ENCODE measurements around the gene CPSF3.

Gene CPSF3

DNA sequence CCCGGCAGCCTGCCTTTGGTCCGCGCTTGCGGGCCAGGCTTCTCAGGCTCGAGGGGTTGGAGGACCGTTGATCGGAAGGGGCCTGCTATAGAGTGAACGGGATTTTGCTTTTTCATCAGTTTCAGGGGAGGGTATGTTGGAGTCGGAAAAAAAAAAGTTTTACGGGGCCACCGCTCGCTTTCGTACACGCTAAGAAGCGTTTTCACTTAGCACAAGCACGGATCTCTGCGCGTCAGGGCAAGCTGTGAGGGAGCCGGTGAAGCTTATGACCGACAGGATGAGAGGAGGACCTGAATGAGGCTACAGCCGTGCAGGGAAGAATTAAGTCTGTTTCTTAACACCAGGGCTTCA, 443 bp downstream of the CPSF3 start:
- ChIA-PET CTCF (interaction anchor here (0.6 to 0.7 kb wide), 2 partner anchors 231 to 264 kb away, joined by 3 to 6 read pairs; no protein-coding TSS in a partner anchor), POLR2A (interaction anchor here (1.4 kb wide), 1 partner anchor 132 kb away, joined by 6 read pairs; the partner anchor contains the start of gene ADAM17)
- H3K9me3 ChIP-seq (ENCODE audit: control insufficient read depth, insufficient read depth, low read depth, low read length): no peaks in the 10 kb centered on the region
- no peaks in the 10 kb centered on the region for H3K4me1 ChIP-seq (ENCODE audit: control insufficient read depth, insufficient read depth, low read length)
- peak overlapping the region; percentile 59 for H3K27ac ChIP-seq (ENCODE audit: extremely low read depth, low read depth, low read length)
- peaks cover 5 to 13% of the 10 kb centered on the region in 2 experiments; a peak in 2 of 3 replicates for H3K36me3 ChIP-seq (ENCODE audit: control insufficient read depth in 2 of 2, insufficient read depth in 1 of 2, low read length in 2 of 2)
- H3K4me3 ChIP-seq (ENCODE audit: low read depth, low read length): peak overlapping the region; percentile 74
- no peak for TF ChIP-seq ZNF658 (tag by site-specific recombination; IDR thresholded peaks at IDR 0.05)
- TF ChIP-seq ZNF335 (tag by site-specific recombination; conservative IDR thresholded peaks at IDR 0.05): 0 out of 2 replicates have a peak, but pooled peaks have one; percentile 64
- no peak for TF ChIP-seq ZBTB21 (tag by site-specific recombination; IDR thresholded peaks at IDR 0.05)
- TF ChIP-seq ZNF777 (tag by site-specific recombination; IDR thresholded peaks at IDR 0.05; ENCODE audit: borderline replicate concordance): no peak
- no peak for TF ChIP-seq SETDB1 (IDR thresholded peaks at IDR 0.05; ENCODE audit: insufficient read length, low read length)
- TF ChIP-seq, protein P1, sequence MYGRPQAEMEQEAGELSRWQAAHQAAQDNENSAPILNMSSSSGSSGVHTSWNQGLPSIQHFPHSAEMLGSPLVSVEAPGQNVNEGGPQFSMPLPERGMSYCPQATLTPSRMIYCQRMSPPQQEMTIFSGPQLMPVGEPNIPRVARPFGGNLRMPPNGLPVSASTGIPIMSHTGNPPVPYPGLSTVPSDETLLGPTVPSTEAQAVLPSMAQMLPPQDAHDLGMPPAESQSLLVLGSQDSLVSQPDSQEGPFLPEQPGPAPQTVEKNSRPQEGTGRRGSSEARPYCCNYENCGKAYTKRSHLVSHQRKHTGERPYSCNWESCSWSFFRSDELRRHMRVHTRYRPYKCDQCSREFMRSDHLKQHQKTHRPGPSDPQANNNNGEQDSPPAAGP (tag by site-specific recombination; IDR thresholded peaks at IDR 0.05): no peak
- TF ChIP-seq RBAK (tag by site-specific recombination; IDR thresholded peaks at IDR 0.05): no peak
- TF ChIP-seq ZNF2 (tag by site-specific recombination; IDR thresholded peaks at IDR 0.05): no peak; the same call in 1 of the 2 replicates
- no peak for TF ChIP-seq ZBTB8A (tag by site-specific recombination; IDR thresholded peaks at IDR 0.05)
- TF ChIP-seq, protein P2, sequence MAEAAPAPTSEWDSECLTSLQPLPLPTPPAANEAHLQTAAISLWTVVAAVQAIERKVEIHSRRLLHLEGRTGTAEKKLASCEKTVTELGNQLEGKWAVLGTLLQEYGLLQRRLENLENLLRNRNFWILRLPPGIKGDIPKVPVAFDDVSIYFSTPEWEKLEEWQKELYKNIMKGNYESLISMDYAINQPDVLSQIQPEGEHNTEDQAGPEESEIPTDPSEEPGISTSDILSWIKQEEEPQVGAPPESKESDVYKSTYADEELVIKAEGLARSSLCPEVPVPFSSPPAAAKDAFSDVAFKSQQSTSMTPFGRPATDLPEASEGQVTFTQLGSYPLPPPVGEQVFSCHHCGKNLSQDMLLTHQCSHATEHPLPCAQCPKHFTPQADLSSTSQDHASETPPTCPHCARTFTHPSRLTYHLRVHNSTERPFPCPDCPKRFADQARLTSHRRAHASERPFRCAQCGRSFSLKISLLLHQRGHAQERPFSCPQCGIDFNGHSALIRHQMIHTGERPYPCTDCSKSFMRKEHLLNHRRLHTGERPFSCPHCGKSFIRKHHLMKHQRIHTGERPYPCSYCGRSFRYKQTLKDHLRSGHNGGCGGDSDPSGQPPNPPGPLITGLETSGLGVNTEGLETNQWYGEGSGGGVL (tag by site-specific recombination; IDR thresholded peaks at IDR 0.05): no peak
- TF ChIP-seq ZNF24 (tag by site-specific recombination; IDR thresholded peaks at IDR 0.05): no peak
- TF ChIP-seq, protein P3, sequence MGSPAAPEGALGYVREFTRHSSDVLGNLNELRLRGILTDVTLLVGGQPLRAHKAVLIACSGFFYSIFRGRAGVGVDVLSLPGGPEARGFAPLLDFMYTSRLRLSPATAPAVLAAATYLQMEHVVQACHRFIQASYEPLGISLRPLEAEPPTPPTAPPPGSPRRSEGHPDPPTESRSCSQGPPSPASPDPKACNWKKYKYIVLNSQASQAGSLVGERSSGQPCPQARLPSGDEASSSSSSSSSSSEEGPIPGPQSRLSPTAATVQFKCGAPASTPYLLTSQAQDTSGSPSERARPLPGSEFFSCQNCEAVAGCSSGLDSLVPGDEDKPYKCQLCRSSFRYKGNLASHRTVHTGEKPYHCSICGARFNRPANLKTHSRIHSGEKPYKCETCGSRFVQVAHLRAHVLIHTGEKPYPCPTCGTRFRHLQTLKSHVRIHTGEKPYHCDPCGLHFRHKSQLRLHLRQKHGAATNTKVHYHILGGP (tag by site-specific recombination; IDR thresholded peaks at IDR 0.05): no peak
- TF ChIP-seq, protein P4, sequence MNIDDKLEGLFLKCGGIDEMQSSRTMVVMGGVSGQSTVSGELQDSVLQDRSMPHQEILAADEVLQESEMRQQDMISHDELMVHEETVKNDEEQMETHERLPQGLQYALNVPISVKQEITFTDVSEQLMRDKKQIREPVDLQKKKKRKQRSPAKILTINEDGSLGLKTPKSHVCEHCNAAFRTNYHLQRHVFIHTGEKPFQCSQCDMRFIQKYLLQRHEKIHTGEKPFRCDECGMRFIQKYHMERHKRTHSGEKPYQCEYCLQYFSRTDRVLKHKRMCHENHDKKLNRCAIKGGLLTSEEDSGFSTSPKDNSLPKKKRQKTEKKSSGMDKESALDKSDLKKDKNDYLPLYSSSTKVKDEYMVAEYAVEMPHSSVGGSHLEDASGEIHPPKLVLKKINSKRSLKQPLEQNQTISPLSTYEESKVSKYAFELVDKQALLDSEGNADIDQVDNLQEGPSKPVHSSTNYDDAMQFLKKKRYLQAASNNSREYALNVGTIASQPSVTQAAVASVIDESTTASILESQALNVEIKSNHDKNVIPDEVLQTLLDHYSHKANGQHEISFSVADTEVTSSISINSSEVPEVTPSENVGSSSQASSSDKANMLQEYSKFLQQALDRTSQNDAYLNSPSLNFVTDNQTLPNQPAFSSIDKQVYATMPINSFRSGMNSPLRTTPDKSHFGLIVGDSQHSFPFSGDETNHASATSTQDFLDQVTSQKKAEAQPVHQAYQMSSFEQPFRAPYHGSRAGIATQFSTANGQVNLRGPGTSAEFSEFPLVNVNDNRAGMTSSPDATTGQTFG (tag by site-specific recombination; IDR thresholded peaks at IDR 0.05; ENCODE audit: borderline replicate concordance): no peak
- TF ChIP-seq, protein P5, sequence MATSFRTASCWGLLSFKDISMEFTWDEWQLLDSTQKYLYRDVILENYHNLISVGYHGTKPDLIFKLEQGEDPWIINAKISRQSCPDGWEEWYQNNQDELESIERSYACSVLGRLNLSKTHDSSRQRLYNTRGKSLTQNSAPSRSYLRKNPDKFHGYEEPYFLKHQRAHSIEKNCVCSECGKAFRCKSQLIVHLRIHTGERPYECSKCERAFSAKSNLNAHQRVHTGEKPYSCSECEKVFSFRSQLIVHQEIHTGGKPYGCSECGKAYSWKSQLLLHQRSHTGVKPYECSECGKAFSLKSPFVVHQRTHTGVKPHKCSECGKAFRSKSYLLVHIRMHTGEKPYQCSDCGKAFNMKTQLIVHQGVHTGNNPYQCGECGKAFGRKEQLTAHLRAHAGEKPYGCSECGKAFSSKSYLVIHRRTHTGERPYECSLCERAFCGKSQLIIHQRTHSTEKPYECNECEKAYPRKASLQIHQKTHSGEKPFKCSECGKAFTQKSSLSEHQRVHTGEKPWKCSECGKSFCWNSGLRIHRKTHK (tag by site-specific recombination; IDR thresholded peaks at IDR 0.05): no peak
- no peak for TF ChIP-seq ZNF16 (tag by site-specific recombination; IDR thresholded peaks at IDR 0.05; ENCODE audit: low read depth)
- no peak for TF ChIP-seq ZNF311 (tag by site-specific recombination; IDR thresholded peaks at IDR 0.05; ENCODE audit: borderline replicate concordance)
- peak; percentile 16; the same call in 1 of the 2 replicates for TF ChIP-seq ZBTB48 (tag by site-specific recombination; IDR thresholded peaks at IDR 0.05)
- TF ChIP-seq ZNF23 (tag by site-specific recombination; IDR thresholded peaks at IDR 0.05; ENCODE audit: borderline replicate concordance): no peak
- no peak for TF ChIP-seq BCL11B (tag by site-specific recombination; IDR thresholded peaks at IDR 0.05; ENCODE audit: low read depth)
- TF ChIP-seq, protein P6, sequence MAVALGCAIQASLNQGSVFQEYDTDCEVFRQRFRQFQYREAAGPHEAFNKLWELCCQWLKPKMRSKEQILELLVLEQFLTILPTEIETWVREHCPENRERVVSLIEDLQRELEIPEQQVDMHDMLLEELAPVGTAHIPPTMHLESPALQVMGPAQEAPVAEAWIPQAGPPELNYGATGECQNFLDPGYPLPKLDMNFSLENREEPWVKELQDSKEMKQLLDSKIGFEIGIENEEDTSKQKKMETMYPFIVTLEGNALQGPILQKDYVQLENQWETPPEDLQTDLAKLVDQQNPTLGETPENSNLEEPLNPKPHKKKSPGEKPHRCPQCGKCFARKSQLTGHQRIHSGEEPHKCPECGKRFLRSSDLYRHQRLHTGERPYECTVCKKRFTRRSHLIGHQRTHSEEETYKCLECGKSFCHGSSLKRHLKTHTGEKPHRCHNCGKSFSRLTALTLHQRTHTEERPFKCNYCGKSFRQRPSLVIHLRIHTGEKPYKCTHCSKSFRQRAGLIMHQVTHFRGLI (tag by site-specific recombination; IDR thresholded peaks at IDR 0.05): no peak
- TF ChIP-seq, protein P7, sequence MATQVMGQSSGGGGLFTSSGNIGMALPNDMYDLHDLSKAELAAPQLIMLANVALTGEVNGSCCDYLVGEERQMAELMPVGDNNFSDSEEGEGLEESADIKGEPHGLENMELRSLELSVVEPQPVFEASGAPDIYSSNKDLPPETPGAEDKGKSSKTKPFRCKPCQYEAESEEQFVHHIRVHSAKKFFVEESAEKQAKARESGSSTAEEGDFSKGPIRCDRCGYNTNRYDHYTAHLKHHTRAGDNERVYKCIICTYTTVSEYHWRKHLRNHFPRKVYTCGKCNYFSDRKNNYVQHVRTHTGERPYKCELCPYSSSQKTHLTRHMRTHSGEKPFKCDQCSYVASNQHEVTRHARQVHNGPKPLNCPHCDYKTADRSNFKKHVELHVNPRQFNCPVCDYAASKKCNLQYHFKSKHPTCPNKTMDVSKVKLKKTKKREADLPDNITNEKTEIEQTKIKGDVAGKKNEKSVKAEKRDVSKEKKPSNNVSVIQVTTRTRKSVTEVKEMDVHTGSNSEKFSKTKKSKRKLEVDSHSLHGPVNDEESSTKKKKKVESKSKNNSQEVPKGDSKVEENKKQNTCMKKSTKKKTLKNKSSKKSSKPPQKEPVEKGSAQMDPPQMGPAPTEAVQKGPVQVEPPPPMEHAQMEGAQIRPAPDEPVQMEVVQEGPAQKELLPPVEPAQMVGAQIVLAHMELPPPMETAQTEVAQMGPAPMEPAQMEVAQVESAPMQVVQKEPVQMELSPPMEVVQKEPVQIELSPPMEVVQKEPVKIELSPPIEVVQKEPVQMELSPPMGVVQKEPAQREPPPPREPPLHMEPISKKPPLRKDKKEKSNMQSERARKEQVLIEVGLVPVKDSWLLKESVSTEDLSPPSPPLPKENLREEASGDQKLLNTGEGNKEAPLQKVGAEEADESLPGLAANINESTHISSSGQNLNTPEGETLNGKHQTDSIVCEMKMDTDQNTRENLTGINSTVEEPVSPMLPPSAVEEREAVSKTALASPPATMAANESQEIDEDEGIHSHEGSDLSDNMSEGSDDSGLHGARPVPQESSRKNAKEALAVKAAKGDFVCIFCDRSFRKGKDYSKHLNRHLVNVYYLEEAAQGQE (tag by site-specific recombination; IDR thresholded peaks at IDR 0.05): 0 out of 2 replicates have a peak, but pooled peaks have one; percentile 14
- no peak for TF ChIP-seq ZNF768 (tag by site-specific recombination; IDR thresholded peaks at IDR 0.05)
- TF ChIP-seq TCF7L2 (IDR thresholded peaks at IDR 0.05; ENCODE audit: borderline replicate concordance, low read depth, low read length): no peak
- no peak for TF ChIP-seq SALL2 (tag by site-specific recombination; IDR thresholded peaks at IDR 0.05; ENCODE audit: borderline replicate concordance)
